AG04449 (cell line): Measurements from ENCODE around the gene SLCO1B3.

ENCODE experiments used
- CTCF ChIA-PET: fragments of 350-600 bp; formaldehyde crosslinking; extraction: SDS; loops from one replicate; lab custom pipeline; 2021; ENCODE audit warnings: antibody characterized with exemption; lab: Yijun Ruan, JAX
- POLR2A ChIA-PET: fragments of 400-600, 350-600 bp; formaldehyde crosslinking; extraction: SDS; loops from one replicate; lab custom pipeline; 2020; ENCODE audit warnings: antibody characterized with exemption, inconsistent platforms; lab: Yijun Ruan, JAX
- DNase-seq: peaks from one replicate; pipeline ENCODE4 v3.0.0-alpha.2; 2010; ENCODE audit warnings: low read depth, low spot score
- H3K4me3 ChIP-seq: 2 replicates; pipeline ENCODE4 v1.5.1; 2011; ENCODE audit warnings: low read depth, mild to moderate bottlenecking, control low read depth, low read length
- CTCF ChIP-seq: IDR thresholded peaks from one replicate; pipeline ENCODE4 v1.5.1; 2011; ENCODE audit warnings: mild to moderate bottlenecking, moderate library complexity, low read length, control low read depth, inconsistent platforms; ENCODE audit not compliant: insufficient read depth; ENCODE audit errors: missing control alignments

The SLCO1B3 gene

DNA sequence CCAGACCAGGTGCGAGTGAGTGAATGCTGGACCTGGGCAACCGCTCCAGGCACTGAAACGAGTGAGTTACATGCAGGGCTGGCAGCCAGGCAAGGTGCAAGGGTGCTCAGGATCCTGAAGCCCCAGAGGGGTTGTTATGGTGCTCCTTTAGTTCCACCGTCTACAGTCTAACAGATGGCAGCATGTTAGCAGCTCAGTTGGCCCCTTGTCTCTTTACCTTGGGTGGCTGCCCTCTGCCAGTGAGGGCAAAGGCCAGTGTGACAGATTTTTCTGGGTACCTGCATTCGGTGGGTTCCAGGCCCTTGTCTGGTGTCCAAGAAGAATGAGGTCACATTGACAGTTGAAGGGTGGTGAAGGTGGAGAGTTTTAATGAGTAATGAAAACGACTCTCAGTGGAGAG lies 106.8 kb downstream of the SLCO1B3 start:
- no peak for TF ChIP-seq CTCF
- ChIA-PET CTCF (no interaction called here), POLR2A (no interaction called here)
- DNase-seq, result no peak
- H3K4me3 ChIP-seq, result no peak overlapping the region

DNA sequence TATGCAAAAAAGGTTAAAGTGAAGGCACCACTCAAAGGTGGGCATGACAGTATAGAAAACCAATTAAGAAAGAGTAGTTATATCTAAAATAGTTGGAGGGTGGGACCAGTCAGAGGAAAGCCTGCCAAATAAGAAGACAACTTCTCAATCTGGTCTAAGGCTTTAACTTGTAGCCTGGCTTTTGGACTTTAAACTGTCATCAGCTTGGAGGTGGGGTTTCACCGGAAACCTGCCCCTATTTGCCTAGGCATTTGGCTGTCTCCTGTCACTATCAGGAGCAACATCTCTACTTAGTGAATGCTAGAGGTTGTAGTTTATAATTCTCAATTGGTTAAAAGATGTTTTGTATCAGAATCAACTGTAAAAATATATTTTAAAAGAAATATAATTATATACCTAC lies 107.3 kb downstream of the SLCO1B3 start:
- DNase-seq, result no peak
- TF ChIP-seq CTCF, result no peak
- H3K4me3 ChIP-seq, result no peak overlapping the region
- POLR2A ChIA-PET, result no interaction called here
- CTCF ChIA-PET, result no interaction called here

- TF ChIP-seq CTCF, result no peak
- H3K4me3 ChIP-seq, result no peak overlapping the region
- CTCF ChIA-PET, result no interaction called here
- POLR2A ChIA-PET, result no interaction called here
- DNase-seq, result no peak
Observed at GRCh38 chr12:20931894-20932293, 121.4 kb downstream of the SLCO1B3 start.

- no peak for TF ChIP-seq CTCF
- ChIA-PET CTCF (interaction anchor here (1.2 kb wide), 1 partner anchor 9 kb away, joined by 4 read pairs; no protein-coding TSS in a partner anchor), POLR2A (no interaction called here)
- no peak for DNase-seq
- H3K4me3 ChIP-seq, result no peak overlapping the region
Observed at GRCh38 chr12:20946732-20947131, 136.2 kb downstream of the SLCO1B3 start.

- no peak overlapping the region for H3K4me3 ChIP-seq
- DNase-seq, result no peak
- POLR2A ChIA-PET, result no interaction called here
- CTCF ChIA-PET, result interaction anchor here (0.7 to 1.4 kb wide), 5 partner anchors 15 to 221 kb away, joined by 3 to 4 read pairs (median 3); no protein-coding TSS in a partner anchor
- TF ChIP-seq CTCF, result peak; percentile 5
Observed at GRCh38 chr12:20950248-20950647, 139.7 kb downstream of the SLCO1B3 start.

DNA sequence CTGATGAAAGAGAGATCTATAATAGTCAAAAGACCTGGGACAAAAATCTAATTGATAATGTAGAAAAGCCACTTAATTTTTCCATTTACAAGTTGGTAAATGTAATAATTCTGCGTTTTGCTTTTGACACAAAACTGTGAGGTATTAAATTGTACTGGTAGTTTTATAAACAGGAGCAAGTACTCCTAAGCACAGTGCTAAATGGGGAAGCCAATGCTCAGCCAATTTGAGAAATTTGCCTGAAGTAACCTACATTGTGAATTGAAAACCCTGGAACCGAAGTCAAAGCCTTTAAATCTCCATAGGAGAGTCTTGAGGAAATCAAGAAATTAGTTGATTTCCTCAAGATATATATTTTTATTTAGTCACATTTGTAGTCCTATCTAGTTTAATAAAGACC lies 152.8 kb downstream of the SLCO1B3 start:
- ChIA-PET POLR2A (no interaction called here), CTCF (no interaction called here)
- no peak for TF ChIP-seq CTCF
- no peak for DNase-seq
- no peak overlapping the region for H3K4me3 ChIP-seq
